ENCODE results near the gene PASK.

PASK gene

GRCh38 chr2:241187918-241188234, 38.6 kb upstream of the PASK start:
- peaks cover under 1% of the 10 kb centered on the region for H3K36me3 Mint-ChIP-seq (ENCODE audit: insufficient read depth)
- H3K27ac Mint-ChIP-seq = no peak overlapping the region

GRCh38 chr2:241187101-241187917, 38.0 kb upstream of the PASK start:
- Mint-ChIP-seq H3K9me3 (no peaks in the 10 kb centered on the region), H3K27ac (no peak overlapping the region), H3K27me3 (no peaks in the 10 kb centered on the region), H3K4me1 (ENCODE audit: low read depth in 2 of 2) (no peaks in the 10 kb centered on the region), H3K36me3 (ENCODE audit: insufficient read depth) (peaks cover 3% of the 10 kb centered on the region), H3K4me3 (no peak overlapping the region)
- no peak for DNase-seq
- ATAC-seq (replicated peaks) = no peak

More at GRCh38 chr2:241187918-241188234, 38.6 kb upstream of the PASK start:
- DNase-seq (no peak), ATAC-seq (replicated peaks) (no peak)
- Mint-ChIP-seq H3K4me3 (no peak overlapping the region), H3K4me1 (ENCODE audit: low read depth in 2 of 2) (no peaks in the 10 kb centered on the region), H3K27me3 (no peaks in the 10 kb centered on the region), H3K9me3 (no peaks in the 10 kb centered on the region)

GRCh38 chr2:241185961-241186360, 36.7 kb upstream of the PASK start:
- Mint-ChIP-seq H3K27me3 (no peaks in the 10 kb centered on the region), H3K4me3 (no peak overlapping the region), H3K27ac (no peak overlapping the region), H3K36me3 (ENCODE audit: insufficient read depth) (peaks cover 3% of the 10 kb centered on the region), H3K4me1 (ENCODE audit: low read depth in 2 of 2) (no peaks in the 10 kb centered on the region), H3K9me3 (no peaks in the 10 kb centered on the region)
- ATAC-seq (replicated peaks) = no peak
- no peak for DNase-seq

- no peaks in the 10 kb centered on the region for H3K27me3 Mint-ChIP-seq
- peaks cover 11% of the 10 kb centered on the region for H3K36me3 Mint-ChIP-seq (ENCODE audit: insufficient read depth)
- no peak overlapping the region for H3K4me3 Mint-ChIP-seq
- H3K4me1 Mint-ChIP-seq (ENCODE audit: low read depth in 2 of 2) = no peaks in the 10 kb centered on the region
- H3K27ac Mint-ChIP-seq = no peak overlapping the region
- no peak for ATAC-seq (replicated peaks)
- no peak for DNase-seq
- H3K9me3 Mint-ChIP-seq = no peaks in the 10 kb centered on the region
Measured at GRCh38 chr2:241184901-241185300, 35.6 kb upstream of the PASK start.

- H3K27ac Mint-ChIP-seq = peak overlapping the region in 1 of 2 donors; percentile 20
- no peak for ATAC-seq (replicated peaks)
- H3K36me3 Mint-ChIP-seq (ENCODE audit: insufficient read depth) = peaks cover 21% of the 10 kb centered on the region
- H3K9me3 Mint-ChIP-seq = no peaks in the 10 kb centered on the region
- no peak for DNase-seq
- H3K27me3 Mint-ChIP-seq = no peaks in the 10 kb centered on the region
- H3K4me3 Mint-ChIP-seq = no peak overlapping the region
- no peaks in the 10 kb centered on the region for H3K4me1 Mint-ChIP-seq (ENCODE audit: low read depth in 2 of 2)
Measured at GRCh38 chr2:241183221-241183620, 33.9 kb upstream of the PASK start.

- Mint-ChIP-seq H3K4me1 (ENCODE audit: low read depth in 2 of 2) (no peaks in the 10 kb centered on the region), H3K27ac (no peak overlapping the region), H3K36me3 (ENCODE audit: insufficient read depth) (peaks cover 21% of the 10 kb centered on the region), H3K4me3 (no peak overlapping the region), H3K27me3 (no peaks in the 10 kb centered on the region), H3K9me3 (no peaks in the 10 kb centered on the region)
- ATAC-seq (replicated peaks) (no peak), DNase-seq (no peak)
Measured at GRCh38 chr2:241182531-241183133, 33.4 kb upstream of the PASK start.

GRCh38 chr2:241182126-241182525, 32.9 kb upstream of the PASK start:
- Mint-ChIP-seq H3K27ac (no peak overlapping the region), H3K9me3 (no peaks in the 10 kb centered on the region), H3K27me3 (no peaks in the 10 kb centered on the region), H3K36me3 (ENCODE audit: insufficient read depth) (peaks cover 26% of the 10 kb centered on the region), H3K4me1 (ENCODE audit: low read depth in 2 of 2) (no peaks in the 10 kb centered on the region), H3K4me3 (no peak overlapping the region)
- DNase-seq (no peak), ATAC-seq (replicated peaks) (no peak)

- H3K36me3 Mint-ChIP-seq (ENCODE audit: insufficient read depth) = peaks cover 35% of the 10 kb centered on the region
- H3K9me3 Mint-ChIP-seq = no peaks in the 10 kb centered on the region
- no peak for ATAC-seq (replicated peaks)
- no peaks in the 10 kb centered on the region for H3K4me1 Mint-ChIP-seq (ENCODE audit: low read depth in 2 of 2)
- no peaks in the 10 kb centered on the region for H3K27me3 Mint-ChIP-seq
- no peak for DNase-seq
- no peak overlapping the region for H3K4me3 Mint-ChIP-seq
- no peak overlapping the region for H3K27ac Mint-ChIP-seq
Measured at GRCh38 chr2:241180495-241180894, 31.2 kb upstream of the PASK start.

- Mint-ChIP-seq H3K4me3 (no peak overlapping the region), H3K4me1 (ENCODE audit: low read depth in 2 of 2) (no peaks in the 10 kb centered on the region), H3K9me3 (no peaks in the 10 kb centered on the region), H3K27me3 (no peaks in the 10 kb centered on the region), H3K27ac (no peak overlapping the region), H3K36me3 (ENCODE audit: insufficient read depth) (peaks cover 38% of the 10 kb centered on the region)
- no peak for ATAC-seq (replicated peaks)
- DNase-seq = no peak
Measured at GRCh38 chr2:241179899-241180298, 30.6 kb upstream of the PASK start.

- Mint-ChIP-seq H3K9me3 (no peaks in the 10 kb centered on the region), H3K4me3 (no peak overlapping the region), H3K36me3 (ENCODE audit: insufficient read depth) (peaks cover 43% of the 10 kb centered on the region), H3K27ac (no peak overlapping the region), H3K4me1 (ENCODE audit: low read depth in 2 of 2) (no peaks in the 10 kb centered on the region), H3K27me3 (no peaks in the 10 kb centered on the region)
- ATAC-seq (replicated peaks) (no peak), DNase-seq (no peak)
Measured at GRCh38 chr2:241178961-241179360, 29.7 kb upstream of the PASK start.

- peaks cover 53% of the 10 kb centered on the region for H3K36me3 Mint-ChIP-seq (ENCODE audit: insufficient read depth)
- no peak overlapping the region for H3K4me3 Mint-ChIP-seq
- H3K27me3 Mint-ChIP-seq = no peaks in the 10 kb centered on the region
- H3K9me3 Mint-ChIP-seq = no peaks in the 10 kb centered on the region
- no peak for ATAC-seq (replicated peaks)
- no peak overlapping the region for H3K27ac Mint-ChIP-seq
- no peak for DNase-seq
- no peaks in the 10 kb centered on the region for H3K4me1 Mint-ChIP-seq (ENCODE audit: low read depth in 2 of 2)
Measured at GRCh38 chr2:241177526-241178334, 28.5 kb upstream of the PASK start.

GRCh38 chr2:241173557-241173956, 24.3 kb upstream of the PASK start:
- Mint-ChIP-seq H3K4me3 (no peak overlapping the region), H3K27me3 (no peaks in the 10 kb centered on the region), H3K36me3 (ENCODE audit: insufficient read depth) (peaks cover 62% of the 10 kb centered on the region), H3K9me3 (peaks cover 2 to 7% of the 10 kb centered on the region in 2 donors), H3K4me1 (ENCODE audit: low read depth in 2 of 2) (peaks cover 0 to 2% of the 10 kb centered on the region in 2 donors), H3K27ac (no peak overlapping the region)
- DNase-seq = no peak
- ATAC-seq (replicated peaks) = no peak

GRCh38 chr2:241168366-241168765, 19.1 kb upstream of the PASK start:
- H3K4me1 Mint-ChIP-seq (ENCODE audit: low read depth in 2 of 2) = peaks cover 0 to 2% of the 10 kb centered on the region in 2 donors
- H3K36me3 Mint-ChIP-seq (ENCODE audit: insufficient read depth) = peaks cover 80% of the 10 kb centered on the region
- peaks cover 2 to 7% of the 10 kb centered on the region in 2 donors for H3K9me3 Mint-ChIP-seq
- H3K27ac Mint-ChIP-seq = no peak overlapping the region
- no peak overlapping the region for H3K4me3 Mint-ChIP-seq
- no peaks in the 10 kb centered on the region for H3K27me3 Mint-ChIP-seq
- DNase-seq (no peak), ATAC-seq (replicated peaks) (no peak)

All from effector memory CD8-positive, alpha-beta T cell (primary cell).